Measurements from ENCODE around the gene TMA7B. TPM values are rescaled to one million over a fixed set of nuclear protein-coding genes. Genes with fewer than 3 reads are reported as not detected.

The TMA7B gene
- total RNA-seq, 1 donor from 2014 or later = not detected

DNA sequence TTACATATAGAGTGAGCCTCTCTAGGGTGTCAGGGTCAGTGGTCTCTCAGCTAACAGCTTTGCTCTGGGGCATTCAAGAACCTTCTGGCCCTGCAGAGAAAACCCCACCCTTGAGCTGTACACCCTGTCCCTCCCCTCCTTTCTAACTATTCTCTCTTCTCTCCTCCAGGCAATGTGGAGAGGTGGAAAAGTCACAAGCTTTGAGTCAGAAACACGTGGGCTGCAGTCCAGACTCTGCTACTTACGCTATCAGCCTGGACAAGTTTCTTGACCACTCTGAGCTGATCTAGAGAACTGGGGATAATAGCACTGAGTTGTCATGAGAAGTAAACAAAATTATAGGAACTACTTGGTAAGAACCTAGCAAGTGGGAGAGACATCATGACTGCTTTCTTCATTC is 23.8 kb downstream of the TMA7B start:
- FAIRE-seq = peak; percentile 77
- Histone ChIP-seq H3K4me3 (ENCODE audit: low read depth, low read length) (no peak overlapping the region), H3K27me3 (ENCODE audit: control insufficient read depth, insufficient read depth, low read length) (no peaks in the 10 kb centered on the region), H3K36me3 (ENCODE audit: control insufficient read depth, insufficient read depth, low read length) (no peaks in the 10 kb centered on the region)
- TF ChIP-seq, protein P1, sequence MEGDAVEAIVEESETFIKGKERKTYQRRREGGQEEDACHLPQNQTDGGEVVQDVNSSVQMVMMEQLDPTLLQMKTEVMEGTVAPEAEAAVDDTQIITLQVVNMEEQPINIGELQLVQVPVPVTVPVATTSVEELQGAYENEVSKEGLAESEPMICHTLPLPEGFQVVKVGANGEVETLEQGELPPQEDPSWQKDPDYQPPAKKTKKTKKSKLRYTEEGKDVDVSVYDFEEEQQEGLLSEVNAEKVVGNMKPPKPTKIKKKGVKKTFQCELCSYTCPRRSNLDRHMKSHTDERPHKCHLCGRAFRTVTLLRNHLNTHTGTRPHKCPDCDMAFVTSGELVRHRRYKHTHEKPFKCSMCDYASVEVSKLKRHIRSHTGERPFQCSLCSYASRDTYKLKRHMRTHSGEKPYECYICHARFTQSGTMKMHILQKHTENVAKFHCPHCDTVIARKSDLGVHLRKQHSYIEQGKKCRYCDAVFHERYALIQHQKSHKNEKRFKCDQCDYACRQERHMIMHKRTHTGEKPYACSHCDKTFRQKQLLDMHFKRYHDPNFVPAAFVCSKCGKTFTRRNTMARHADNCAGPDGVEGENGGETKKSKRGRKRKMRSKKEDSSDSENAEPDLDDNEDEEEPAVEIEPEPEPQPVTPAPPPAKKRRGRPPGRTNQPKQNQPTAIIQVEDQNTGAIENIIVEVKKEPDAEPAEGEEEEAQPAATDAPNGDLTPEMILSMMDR (IDR thresholded peaks at IDR 0.05; ENCODE audit: insufficient read depth, low read length, severe bottlenecking) = no peak
- peak; percentile 77 for DNase-seq (ENCODE audit: low read depth)

- H3K4me3 ChIP-seq (ENCODE audit: low read depth, low read length) = no peak overlapping the region
- no peak for FAIRE-seq
- H3K36me3 ChIP-seq (ENCODE audit: control insufficient read depth, insufficient read depth, low read length) = no peaks in the 10 kb centered on the region
- DNase-seq (ENCODE audit: low read depth) = no peak
- TF ChIP-seq, protein P1 (IDR thresholded peaks at IDR 0.05; ENCODE audit: insufficient read depth, low read length, severe bottlenecking) = no peak
- H3K27me3 ChIP-seq (ENCODE audit: control insufficient read depth, insufficient read depth, low read length) = no peaks in the 10 kb centered on the region
Observed at GRCh38 chr22:39984746-39985145, 24.5 kb downstream of the TMA7B start.

GRCh38 chr22:39985383-39986035 is 25.3 kb downstream of the TMA7B start:
- H3K4me3 ChIP-seq (ENCODE audit: low read depth, low read length) = no peak overlapping the region
- DNase-seq (ENCODE audit: low read depth) = peak; percentile 58
- H3K27me3 ChIP-seq (ENCODE audit: control insufficient read depth, insufficient read depth, low read length) = no peaks in the 10 kb centered on the region
- FAIRE-seq = peak; percentile 92
- TF ChIP-seq, protein P1 (IDR thresholded peaks at IDR 0.05; ENCODE audit: insufficient read depth, low read length, severe bottlenecking) = no peak
- H3K36me3 ChIP-seq (ENCODE audit: control insufficient read depth, insufficient read depth, low read length) = no peaks in the 10 kb centered on the region

DNA sequence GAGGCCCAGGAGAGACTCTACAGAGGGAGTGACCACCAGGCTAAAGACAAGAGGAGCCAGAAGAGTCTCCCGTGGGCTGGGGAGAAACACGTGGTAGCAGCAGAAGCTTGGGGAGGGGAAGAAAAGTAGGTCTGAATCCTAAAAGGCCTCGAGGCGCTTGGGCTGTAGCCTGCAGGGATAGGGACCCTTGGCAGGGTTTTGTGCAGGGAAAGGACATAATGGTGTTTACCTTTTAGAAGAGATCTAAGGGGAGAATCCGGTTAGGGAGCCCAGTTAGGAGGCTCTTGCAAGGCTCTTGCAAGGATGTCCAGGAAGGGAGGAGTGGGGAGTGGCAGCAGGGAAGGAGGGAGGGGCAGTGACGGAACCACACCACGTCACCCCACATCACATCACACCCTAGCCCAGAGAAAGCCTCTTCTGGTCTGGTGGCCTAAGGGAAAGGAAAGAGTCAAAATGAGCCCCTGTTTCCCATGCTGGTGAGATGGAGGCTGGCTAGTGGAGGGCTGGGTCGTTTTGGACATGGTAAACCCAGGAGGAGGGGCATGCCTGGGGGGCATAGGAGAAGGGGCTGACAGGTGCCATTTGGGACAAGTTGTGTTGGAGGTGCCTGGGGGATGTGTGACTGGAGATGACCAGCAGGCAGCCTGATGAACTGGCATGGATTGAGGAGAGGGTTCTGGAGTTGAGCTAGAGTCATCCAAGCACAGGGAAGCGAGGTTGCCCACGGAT is 28.4 kb downstream of the TMA7B start:
- DNase-seq (ENCODE audit: low read depth) (no peak), FAIRE-seq (peak; percentile 86)
- no peaks in the 10 kb centered on the region for H3K36me3 ChIP-seq (ENCODE audit: control insufficient read depth, insufficient read depth, low read length)
- H3K4me3 ChIP-seq (ENCODE audit: low read depth, low read length) = peak overlapping the region; percentile 2
- no peaks in the 10 kb centered on the region for H3K27me3 ChIP-seq (ENCODE audit: control insufficient read depth, insufficient read depth, low read length)
- TF ChIP-seq, protein P1 (IDR thresholded peaks at IDR 0.05; ENCODE audit: insufficient read depth, low read length, severe bottlenecking) = no peak

DNA sequence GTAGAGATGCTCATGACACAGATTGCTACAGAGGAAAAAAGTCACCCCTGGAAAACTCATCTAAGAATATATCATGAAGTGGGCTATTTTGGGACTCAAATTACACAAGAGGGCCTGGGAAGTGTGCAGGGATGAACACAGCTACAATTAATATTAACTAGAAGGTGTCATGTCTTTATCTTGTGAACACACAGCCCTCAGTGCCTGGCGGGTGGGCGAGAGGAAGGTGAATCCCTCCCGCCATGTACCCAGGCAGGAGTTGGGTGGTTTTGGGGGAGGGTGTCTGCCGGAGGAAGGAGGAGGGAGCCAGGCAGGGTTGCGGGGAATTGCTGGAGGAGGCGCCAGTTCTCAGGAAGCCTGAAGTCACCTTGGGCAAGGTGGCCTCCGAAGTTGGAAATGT is 29.4 kb downstream of the TMA7B start:
- DNase-seq (ENCODE audit: low read depth) (no peak), FAIRE-seq (no peak)
- Histone ChIP-seq H3K36me3 (ENCODE audit: control insufficient read depth, insufficient read depth, low read length) (no peaks in the 10 kb centered on the region), H3K4me3 (ENCODE audit: low read depth, low read length) (no peak overlapping the region), H3K27me3 (ENCODE audit: control insufficient read depth, insufficient read depth, low read length) (no peaks in the 10 kb centered on the region)
- TF ChIP-seq, protein P1 (IDR thresholded peaks at IDR 0.05; ENCODE audit: insufficient read depth, low read length, severe bottlenecking) = no peak
